Activated T-cell treated with anti-CD3 and anti-CD28 coated beads, Interleukin-2, amount 50 U/mL, for 24 hours (primary cell): Measurements from ENCODE around the gene PTPRK.

Source experiments
- DNase-seq: peaks from one replicate; pipeline ENCODE4 v3.0.0-alpha.2; 2020
- H3K27ac Mint-ChIP-seq: 2 replicates; pipeline ENCODE4 v1.8.0; 2020; ENCODE audit warnings: mild to moderate bottlenecking, mixed read lengths
- H3K27me3 Mint-ChIP-seq: 2 replicates; pipeline ENCODE4 v1.8.0; 2020; ENCODE audit warnings: mixed read lengths
- H3K36me3 Mint-ChIP-seq: 2 replicates; pipeline ENCODE4 v1.8.0; 2020; ENCODE audit warnings: low read depth, mixed read lengths
- H3K4me1 Mint-ChIP-seq: 2 replicates; pipeline ENCODE4 v1.8.0; 2020; ENCODE audit warnings: low read depth, mixed read lengths
- H3K4me3 Mint-ChIP-seq: 2 replicates; pipeline ENCODE4 v1.8.0; 2020; ENCODE audit warnings: mild to moderate bottlenecking, moderate library complexity, mixed read lengths
- H3K9me3 Mint-ChIP-seq: 2 replicates; pipeline ENCODE4 v1.8.0; 2020; ENCODE audit warnings: mixed read lengths

PTPRK gene

DNA sequence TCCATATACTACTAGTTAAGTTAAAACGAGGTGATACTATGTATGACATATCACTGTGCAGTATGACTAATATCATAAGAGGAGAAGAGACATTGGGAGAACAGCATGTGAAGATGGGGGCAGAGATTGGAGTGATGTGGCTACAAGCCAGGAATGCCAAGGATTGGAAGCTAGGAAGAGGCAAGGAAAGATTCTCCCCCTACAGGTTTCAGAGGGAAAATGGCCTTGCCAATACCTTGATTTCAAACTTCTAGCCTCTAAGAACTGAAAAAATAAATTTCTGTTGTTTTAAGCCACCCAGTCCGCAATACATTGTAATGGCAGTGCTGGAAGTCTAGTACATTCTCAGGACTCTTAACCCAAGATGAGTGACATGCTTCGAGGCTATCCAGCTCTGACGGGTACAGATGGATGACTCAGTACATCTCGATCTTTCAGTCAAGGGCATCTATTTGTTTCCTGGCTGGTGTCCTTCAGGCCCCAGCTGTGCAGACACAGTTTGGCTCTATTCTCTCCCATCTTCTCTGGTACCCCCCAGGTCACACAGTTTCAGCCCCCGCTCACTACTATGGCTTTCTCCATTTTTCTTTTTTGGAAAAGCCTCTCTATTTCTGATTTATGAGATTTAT lies 564.0 kb downstream of the PTPRK start:
- Mint-ChIP-seq H3K27ac (no peak overlapping the region), H3K27me3 (no peaks in the 10 kb centered on the region), H3K9me3 (peaks cover 3% of the 10 kb centered on the region), H3K4me1 (peaks cover 43% of the 10 kb centered on the region), H3K4me3 (no peak overlapping the region), H3K36me3 (no peaks in the 10 kb centered on the region)
- DNase-seq, result no peak

DNA sequence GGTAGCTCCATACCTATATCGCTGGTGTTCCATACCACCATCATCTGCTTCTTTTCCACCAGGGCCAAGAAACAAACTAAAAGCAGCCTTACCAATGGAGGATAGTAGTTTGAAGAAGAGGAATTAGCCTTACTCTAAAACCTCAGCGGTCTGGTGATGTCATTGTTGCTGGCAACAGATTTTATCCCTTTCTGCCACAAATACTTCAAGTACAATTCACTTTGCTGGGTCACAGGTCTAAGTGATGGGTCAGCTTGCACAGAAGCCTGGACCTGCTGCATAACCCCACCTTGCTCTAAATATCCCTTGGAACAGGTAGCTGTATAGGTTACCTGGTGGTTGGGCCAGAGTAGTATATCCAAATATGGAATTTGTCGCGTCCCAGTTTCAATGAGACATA lies 566.3 kb downstream of the PTPRK start:
- peaks cover 3% of the 10 kb centered on the region for H3K9me3 Mint-ChIP-seq
- no peak for DNase-seq
- H3K27me3 Mint-ChIP-seq, result no peaks in the 10 kb centered on the region
- H3K27ac Mint-ChIP-seq, result no peak overlapping the region
- no peak overlapping the region for H3K4me3 Mint-ChIP-seq
- no peaks in the 10 kb centered on the region for H3K36me3 Mint-ChIP-seq
- peaks cover 63% of the 10 kb centered on the region for H3K4me1 Mint-ChIP-seq

DNA sequence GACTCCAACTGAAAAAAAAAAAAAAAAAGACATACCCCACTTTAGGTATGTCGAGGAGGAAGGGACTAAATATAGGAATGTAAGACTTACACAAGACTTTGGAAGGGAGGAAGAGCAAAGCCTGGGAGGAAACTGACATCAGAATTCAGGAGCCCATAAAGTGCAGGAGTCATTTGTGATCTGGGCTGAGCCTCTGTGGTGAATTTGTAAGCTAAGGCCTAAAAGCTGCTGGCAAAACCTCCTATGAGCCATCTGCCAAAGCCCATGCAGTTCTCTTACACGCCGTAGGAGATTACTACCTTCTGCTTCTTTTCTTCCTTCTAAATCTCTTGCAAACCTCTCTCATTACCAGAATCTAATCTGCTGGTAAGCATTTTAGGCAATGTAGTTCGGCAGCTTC lies 567.6 kb downstream of the PTPRK start:
- Mint-ChIP-seq H3K36me3 (no peaks in the 10 kb centered on the region), H3K4me3 (no peak overlapping the region), H3K27ac (no peak overlapping the region), H3K27me3 (no peaks in the 10 kb centered on the region), H3K9me3 (peaks cover 7% of the 10 kb centered on the region), H3K4me1 (peaks cover 64% of the 10 kb centered on the region)
- no peak for DNase-seq

DNA sequence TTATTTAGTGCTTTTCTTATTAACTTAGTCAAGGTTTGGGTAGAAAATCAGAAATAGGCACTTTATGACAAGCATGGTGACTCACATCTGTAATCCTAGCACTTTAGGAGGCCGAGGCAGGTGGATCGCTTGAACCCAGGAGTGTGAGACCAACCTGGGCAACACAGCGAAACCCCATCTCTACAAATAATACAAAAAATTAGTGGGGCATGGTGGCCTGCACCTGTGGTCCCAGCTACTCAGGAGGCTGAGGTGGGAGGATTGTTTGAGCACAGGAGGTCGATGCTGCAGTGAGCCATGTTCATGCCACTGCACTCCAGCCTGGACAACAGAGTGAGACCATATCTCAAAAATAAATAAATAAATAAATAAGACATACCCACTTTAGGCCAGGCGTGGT lies 568.2 kb downstream of the PTPRK start:
- peaks cover 12% of the 10 kb centered on the region for H3K9me3 Mint-ChIP-seq
- H3K27ac Mint-ChIP-seq, result peak overlapping the region; percentile 78
- no peaks in the 10 kb centered on the region for H3K27me3 Mint-ChIP-seq
- H3K4me1 Mint-ChIP-seq, result peaks cover 65% of the 10 kb centered on the region
- peaks cover 3% of the 10 kb centered on the region for H3K36me3 Mint-ChIP-seq
- no peak for DNase-seq
- peak overlapping the region; percentile 21 for H3K4me3 Mint-ChIP-seq

DNA sequence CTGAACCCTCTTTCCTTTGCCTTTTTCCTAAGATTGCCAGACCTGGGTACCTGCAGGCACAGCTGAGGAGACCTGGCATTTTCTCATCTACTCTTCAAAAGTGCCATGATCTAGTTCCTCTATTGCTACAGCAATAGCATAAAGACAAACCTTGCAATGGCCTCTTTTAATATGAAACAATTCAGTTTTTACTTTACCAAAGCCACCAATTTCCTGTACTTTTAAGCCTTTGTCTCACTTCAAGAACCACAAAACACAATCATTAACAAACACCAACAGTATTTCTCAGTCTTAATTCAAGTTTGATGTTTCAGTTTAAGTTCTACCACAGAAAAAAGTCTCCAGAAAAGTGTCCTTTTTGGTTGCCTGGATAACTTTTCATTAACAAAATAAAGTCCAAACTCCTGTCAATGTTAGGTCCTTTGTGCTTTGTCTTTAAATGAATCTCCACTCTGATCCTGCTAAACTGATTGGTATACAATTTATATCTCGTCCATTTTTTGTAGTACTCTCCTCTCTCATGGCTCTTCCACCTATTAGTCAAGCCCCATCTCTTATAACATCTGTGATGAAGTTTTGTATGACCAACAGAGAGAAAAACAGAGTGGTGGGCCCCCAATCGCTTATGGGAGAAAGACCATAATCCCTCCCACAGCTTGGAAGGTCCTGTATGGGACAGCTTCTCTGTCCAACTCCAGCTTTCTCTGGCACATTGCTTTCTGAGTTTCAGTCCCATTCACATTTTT lies 569.1 kb downstream of the PTPRK start:
- peaks cover 70% of the 10 kb centered on the region for H3K4me1 Mint-ChIP-seq
- peak overlapping the region; percentile 54 for H3K4me3 Mint-ChIP-seq
- H3K27me3 Mint-ChIP-seq, result no peaks in the 10 kb centered on the region
- H3K9me3 Mint-ChIP-seq, result peaks cover 17% of the 10 kb centered on the region
- peak overlapping the region; percentile 78 for H3K27ac Mint-ChIP-seq
- H3K36me3 Mint-ChIP-seq, result peaks cover 4% of the 10 kb centered on the region
- DNase-seq, result no peak

DNA sequence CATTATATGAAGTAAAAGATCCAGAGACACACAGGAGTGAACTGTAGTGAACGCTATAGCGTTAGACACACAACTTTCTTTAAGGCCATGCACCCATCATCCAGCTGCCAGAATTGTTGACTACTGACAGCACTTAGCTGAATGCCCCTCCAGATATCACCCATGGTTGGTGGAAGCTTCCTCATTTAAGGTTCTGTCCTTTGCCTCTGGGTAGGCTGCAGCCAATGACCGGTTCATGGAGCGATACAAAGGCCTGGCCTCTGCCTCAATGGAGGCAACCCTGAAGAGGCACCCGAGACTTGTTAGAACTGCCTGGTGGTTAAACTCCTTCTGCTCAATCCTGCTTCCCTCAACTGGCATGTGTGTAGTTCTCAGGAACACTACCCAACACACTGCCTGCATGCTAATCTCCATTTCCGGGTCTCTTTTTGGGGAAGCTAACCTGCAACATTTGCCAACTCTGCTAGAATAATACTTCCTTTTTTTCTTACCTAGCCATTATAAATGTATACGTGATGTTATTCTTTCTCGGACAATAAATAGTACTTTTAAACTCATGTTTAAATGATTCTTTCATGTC lies 569.7 kb downstream of the PTPRK start:
- Mint-ChIP-seq H3K4me3 (peak overlapping the region; percentile 54), H3K27ac (peak overlapping the region; percentile 78), H3K36me3 (peaks cover 7% of the 10 kb centered on the region), H3K9me3 (peaks cover 22% of the 10 kb centered on the region), H3K4me1 (peaks cover 72% of the 10 kb centered on the region), H3K27me3 (no peaks in the 10 kb centered on the region)
- no peak for DNase-seq

DNA sequence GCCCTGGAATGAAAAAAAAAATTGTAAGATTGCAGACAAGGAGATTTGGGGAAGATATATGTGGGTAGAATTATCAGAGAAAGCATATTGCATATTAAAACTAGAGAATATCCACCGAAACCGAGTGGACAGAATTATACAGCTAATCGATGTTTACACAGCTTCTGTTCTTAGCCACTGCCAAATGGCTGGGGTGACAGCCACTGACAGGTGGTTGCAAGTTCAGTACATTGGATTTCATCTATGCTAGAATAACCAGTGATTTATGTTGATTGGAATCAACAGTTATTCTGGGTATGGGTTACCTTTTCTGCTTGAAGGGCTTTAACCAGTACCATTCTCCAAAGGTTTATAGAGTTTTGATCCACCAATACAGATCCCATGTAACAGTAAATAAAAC lies 571.1 kb downstream of the PTPRK start:
- H3K4me3 Mint-ChIP-seq, result no peak overlapping the region
- peaks cover 25% of the 10 kb centered on the region for H3K9me3 Mint-ChIP-seq
- DNase-seq, result no peak
- peaks cover 7% of the 10 kb centered on the region for H3K36me3 Mint-ChIP-seq
- peaks cover 71% of the 10 kb centered on the region for H3K4me1 Mint-ChIP-seq
- no peak overlapping the region for H3K27ac Mint-ChIP-seq
- H3K27me3 Mint-ChIP-seq, result no peaks in the 10 kb centered on the region

DNA sequence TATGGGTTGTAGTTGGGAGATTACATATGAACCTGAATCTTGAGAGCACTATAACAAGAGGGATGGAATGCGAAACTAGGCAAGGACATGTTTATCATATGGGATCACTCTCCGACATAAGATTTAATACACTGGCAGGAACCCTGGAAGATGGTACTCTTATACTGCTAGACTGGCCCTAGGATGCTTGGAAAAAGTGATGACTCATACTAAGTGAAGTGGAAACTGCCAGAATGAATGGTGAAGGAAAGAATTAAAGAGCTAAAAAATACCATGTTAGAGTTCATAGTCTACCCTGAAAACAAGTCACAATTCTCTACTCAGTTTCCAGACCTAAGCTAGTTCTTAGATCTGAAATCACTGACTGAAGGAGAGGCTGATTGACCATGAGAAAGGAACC lies 574.0 kb downstream of the PTPRK start:
- peaks cover 25% of the 10 kb centered on the region for H3K9me3 Mint-ChIP-seq
- DNase-seq, result no peak
- no peak overlapping the region for H3K4me3 Mint-ChIP-seq
- peaks cover 7% of the 10 kb centered on the region for H3K36me3 Mint-ChIP-seq
- H3K27ac Mint-ChIP-seq, result no peak overlapping the region
- peaks cover 62% of the 10 kb centered on the region for H3K4me1 Mint-ChIP-seq
- no peaks in the 10 kb centered on the region for H3K27me3 Mint-ChIP-seq

DNA sequence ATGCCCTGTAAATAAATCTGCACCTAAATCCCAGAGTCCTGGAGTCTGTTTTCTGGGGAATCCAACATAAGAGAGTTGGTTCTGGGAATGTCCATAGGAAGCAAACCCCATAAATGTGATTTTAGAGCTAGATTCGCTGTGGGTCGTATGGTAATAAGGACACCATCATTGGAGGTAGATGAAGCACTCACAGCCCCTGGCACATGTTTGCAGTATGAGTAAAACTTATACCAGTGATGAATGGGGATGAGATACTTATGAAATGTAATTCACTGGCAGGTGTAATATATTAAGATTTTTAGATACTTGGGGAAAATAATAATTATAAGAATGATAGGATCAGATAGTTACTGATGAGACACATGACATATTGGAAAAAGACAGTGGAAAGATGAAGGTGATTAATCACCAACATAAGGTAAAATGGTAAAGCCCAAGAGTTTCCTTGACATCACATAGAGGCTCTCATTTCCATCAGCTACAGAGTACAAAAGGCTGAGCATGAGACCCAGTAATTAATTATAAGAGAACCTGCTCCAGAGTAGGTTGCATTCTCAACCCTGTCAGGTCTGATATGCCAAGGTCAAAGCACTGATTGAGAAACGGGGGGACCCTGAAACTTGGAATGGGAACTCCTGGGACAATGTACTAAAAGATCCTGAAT lies 574.8 kb downstream of the PTPRK start:
- Mint-ChIP-seq H3K36me3 (peaks cover 7% of the 10 kb centered on the region), H3K27me3 (no peaks in the 10 kb centered on the region), H3K4me3 (no peak overlapping the region), H3K27ac (no peak overlapping the region), H3K4me1 (peaks cover 53% of the 10 kb centered on the region), H3K9me3 (peaks cover 25% of the 10 kb centered on the region)
- no peak for DNase-seq

DNA sequence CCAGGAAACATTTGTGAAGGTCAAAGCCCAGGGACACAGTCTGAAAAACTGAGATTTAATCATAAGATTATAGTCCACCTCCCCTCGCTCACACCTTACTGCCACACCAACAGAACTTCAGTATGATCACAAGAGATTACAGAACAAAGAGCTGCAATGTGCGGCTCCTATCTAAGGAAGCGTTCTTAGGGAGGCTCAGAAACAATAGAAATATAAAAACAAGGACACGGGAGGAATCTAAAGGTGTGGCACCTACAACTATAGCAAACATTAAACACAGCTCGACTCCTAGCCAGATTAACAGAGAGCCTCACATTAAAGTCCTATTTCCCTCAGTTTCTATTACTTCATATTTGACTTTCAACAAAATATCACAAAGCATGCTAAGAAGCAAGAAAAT lies 579.2 kb downstream of the PTPRK start:
- H3K4me1 Mint-ChIP-seq, result peaks cover 63% of the 10 kb centered on the region
- H3K27ac Mint-ChIP-seq, result no peak overlapping the region
- H3K36me3 Mint-ChIP-seq, result peaks cover 2% of the 10 kb centered on the region
- DNase-seq, result no peak
- no peak overlapping the region for H3K4me3 Mint-ChIP-seq
- peaks cover 7% of the 10 kb centered on the region for H3K9me3 Mint-ChIP-seq
- H3K27me3 Mint-ChIP-seq, result no peaks in the 10 kb centered on the region

DNA sequence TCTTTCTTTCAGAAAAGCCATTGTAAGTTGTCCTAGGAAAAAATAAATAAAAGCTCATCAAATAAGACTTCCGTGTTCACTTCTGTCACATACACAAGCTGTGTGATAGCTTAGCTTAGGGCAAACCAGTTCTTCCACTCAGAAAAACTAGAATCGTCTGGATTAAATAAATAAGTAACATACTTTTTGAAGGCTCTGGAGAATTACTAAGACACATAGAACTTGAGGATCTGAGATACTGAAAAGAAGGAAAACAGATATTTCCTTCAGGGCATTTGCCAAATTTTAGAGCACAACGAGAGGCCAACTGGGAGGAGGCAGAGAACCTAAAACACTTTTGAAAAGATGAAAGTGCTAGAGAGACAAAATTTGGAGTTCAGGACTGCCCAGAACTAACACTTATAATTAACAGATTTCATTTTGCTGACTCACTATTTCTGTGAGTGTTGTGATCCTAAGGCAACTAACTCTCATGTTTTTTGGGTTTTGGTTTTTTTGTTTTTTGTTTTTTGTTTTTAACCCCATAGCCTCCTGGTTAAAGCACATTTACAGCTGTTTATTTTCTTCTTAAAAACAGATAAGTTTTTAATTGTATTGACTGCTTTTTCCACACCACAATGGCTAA lies 580.8 kb downstream of the PTPRK start:
- no peak for DNase-seq

DNA sequence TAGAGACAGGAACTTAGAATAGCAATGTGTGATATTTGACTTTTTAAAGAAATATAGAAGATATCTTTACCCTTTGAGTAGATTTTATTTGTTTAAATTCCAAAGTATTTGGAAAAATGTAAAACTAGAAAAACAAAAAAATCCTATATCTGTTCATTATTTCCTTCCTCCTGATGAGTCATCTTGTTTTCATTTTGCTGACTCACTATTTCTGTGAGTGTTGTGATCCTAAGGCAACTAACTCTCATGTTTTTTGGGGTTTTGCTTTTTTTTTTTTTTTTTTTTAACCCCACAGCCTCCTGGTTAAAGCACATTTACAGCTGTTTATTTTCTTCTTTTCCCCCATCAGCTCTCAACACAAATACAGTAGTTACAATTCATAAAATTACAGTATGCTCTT lies 581.7 kb downstream of the PTPRK start:
- peaks cover 61% of the 10 kb centered on the region for H3K4me1 Mint-ChIP-seq
- no peak overlapping the region for H3K4me3 Mint-ChIP-seq
- no peaks in the 10 kb centered on the region for H3K27me3 Mint-ChIP-seq
- peak overlapping the region; percentile 79 for H3K27ac Mint-ChIP-seq
- DNase-seq, result no peak
- peaks cover 2% of the 10 kb centered on the region for H3K36me3 Mint-ChIP-seq
- H3K9me3 Mint-ChIP-seq, result peaks cover 2% of the 10 kb centered on the region

More for the DNA sequence above, 580.8 kb downstream of the PTPRK start:
- Mint-ChIP-seq H3K36me3 (no peaks in the 10 kb centered on the region), H3K27me3 (no peaks in the 10 kb centered on the region), H3K4me3 (no peak overlapping the region), H3K4me1 (peaks cover 57% of the 10 kb centered on the region), H3K27ac (peak overlapping the region; percentile 79), H3K9me3 (no peaks in the 10 kb centered on the region)

DNA sequence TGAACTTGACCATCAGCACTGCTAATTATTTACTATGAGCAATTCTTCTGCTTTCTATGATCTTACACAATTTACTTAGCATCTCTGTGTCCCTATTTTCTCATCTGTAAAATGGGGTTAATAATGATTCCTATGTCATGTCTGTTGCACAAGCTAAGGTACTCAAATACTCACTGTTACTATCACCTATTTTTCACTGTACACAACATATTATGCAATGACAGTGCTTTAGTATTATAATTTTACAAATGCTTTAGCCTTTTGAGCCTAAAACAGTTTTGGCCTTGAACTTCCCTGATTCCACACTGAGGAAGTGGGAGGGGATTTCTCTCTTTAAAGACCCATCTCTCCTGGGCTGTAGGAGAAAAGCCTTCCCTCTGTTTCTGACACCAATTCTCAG lies 582.7 kb downstream of the PTPRK start:
- Mint-ChIP-seq H3K9me3 (peaks cover 9% of the 10 kb centered on the region), H3K36me3 (peaks cover 8% of the 10 kb centered on the region), H3K4me3 (no peak overlapping the region), H3K4me1 (peaks cover 65% of the 10 kb centered on the region), H3K27ac (no peak overlapping the region), H3K27me3 (no peaks in the 10 kb centered on the region)
- no peak for DNase-seq

DNA sequence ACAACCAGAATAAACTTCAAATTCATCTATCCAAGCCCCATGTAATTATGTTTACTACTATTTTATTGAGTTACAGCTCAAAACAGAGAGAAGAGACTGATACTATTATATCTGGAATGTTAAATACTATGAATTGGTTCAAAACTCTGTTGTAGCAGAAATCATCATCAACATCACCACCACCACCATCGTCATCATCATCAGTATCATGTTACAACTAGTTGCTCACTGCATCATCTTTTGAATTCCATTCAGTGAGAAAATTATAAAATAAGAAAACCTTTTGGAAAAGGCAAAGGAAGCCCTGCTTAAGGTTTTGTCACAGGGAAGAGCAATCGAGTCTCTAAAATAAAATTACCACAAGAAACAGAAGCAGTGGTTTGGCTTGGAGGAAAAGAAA lies 583.3 kb downstream of the PTPRK start:
- H3K4me1 Mint-ChIP-seq, result peaks cover 63% of the 10 kb centered on the region
- H3K27me3 Mint-ChIP-seq, result no peaks in the 10 kb centered on the region
- no peak for DNase-seq
- peaks cover 13% of the 10 kb centered on the region for H3K36me3 Mint-ChIP-seq
- no peak overlapping the region for H3K27ac Mint-ChIP-seq
- peaks cover 11% of the 10 kb centered on the region for H3K9me3 Mint-ChIP-seq
- H3K4me3 Mint-ChIP-seq, result no peak overlapping the region
